HCT116 (cell line): ENCODE data around the gene LMNA. TPM values are rescaled to one million over a fixed set of nuclear protein-coding genes. Genes with fewer than 3 reads are reported as not detected.

Experiments used
- ATAC-seq: fragments of 200-7000 bp; cut with Tn5 transposase; 2 replicates; pipeline ENCODE4 v1.9.1; 2020; ENCODE audit warnings: mild to moderate bottlenecking, moderate library complexity
- BruUV-seq: library from RNA; stranded (reverse); fragments of 400-500 nt; replicated peaks from 2 replicates; lab custom pipeline; 2021; lab: Mats Ljungman, UMichigan
- CTCF ChIA-PET: fragments of 300-600 bp; sonication (Branson Sonifier 250); formaldehyde crosslinking; loops from one replicate; lab custom pipeline; 2021; ENCODE audit warnings: antibody characterized with exemption; lab: Charles Lee
- POLR2A ChIA-PET: fragments of 300-600, 350-600 bp; sonication (Branson Sonifier 250); formaldehyde crosslinking; loops from one replicate; lab custom pipeline; 2021; ENCODE audit warnings: antibody characterized with exemption; lab: Charles Lee
- RAD21 ChIA-PET, 2 experiments: fragments of 300-600 bp; sonication (Branson Sonifier 250); formaldehyde crosslinking; loops; one replicate each; lab custom pipeline; 2023; ENCODE audit warnings: low total read pairs in 2 of 2; ENCODE audit not compliant: uncharacterized antibody in 2 of 2, unreplicated experiment in 2 of 2, low non-redundant PET in 1 of 2; lab: Charles Lee
- DNase-seq: peaks from one replicate; pipeline ENCODE4 v3.0.0-alpha.2; 2010; ENCODE audit warnings: low read depth, low spot score
- H2AFZ ChIP-seq: fragments of 200-600 bp; shearing (Covaris generic), sonication (generic); 2 replicates; pipeline ENCODE4 v1.6.1; 2017; ENCODE audit warnings: low read depth, mixed run types, mixed read lengths, antibody characterized with exemption, low read length; ENCODE audit not compliant: poor library complexity, severe bottlenecking
- H3K27ac ChIP-seq: 2 replicates; pipeline ENCODE4 v1.5.1; 2012; ENCODE audit warnings: low read depth, low read length
- H3K27me3 ChIP-seq: fragments of 200-600 bp; sonication (generic); 2 replicates; pipeline ENCODE4 v1.6.1; 2016; ENCODE audit warnings: mixed run types, low read length, mixed read lengths; ENCODE audit not compliant: insufficient read depth
- H3K36me3 ChIP-seq, 2 experiments: fragments of 200-500 bp in 1 of 2; fragments of 200-600 bp in 1 of 2; sonication (Bioruptor generic) in 1 of 2; sonication (generic) in 1 of 2; 2 replicates each; pipeline versions ENCODE4 v1.5.1 to v1.6.1; 2014 to 2016; ENCODE audit warnings: low read length in 2 of 2, inconsistent platforms in 1 of 2, mixed read lengths in 1 of 2, mixed run types in 1 of 2; ENCODE audit not compliant: insufficient read depth in 2 of 2, control insufficient read depth in 1 of 2
- H3K4me1 ChIP-seq, 2 experiments: fragments of 200-600 bp in 1 of 2; sonication (generic) in 1 of 2; 2 replicates each; pipeline versions ENCODE4 v1.5.1 to v1.6.1; 2012 to 2017; ENCODE audit warnings: low read length in 2 of 2, inconsistent platforms in 1 of 2, mild to moderate bottlenecking in 1 of 2, mixed read lengths in 1 of 2, mixed run types in 1 of 2, moderate library complexity in 1 of 2; ENCODE audit not compliant: insufficient read depth in 2 of 2, control insufficient read depth in 1 of 2
- H3K4me2 ChIP-seq: fragments of 200-600 bp; sonication (generic); 2 replicates; pipeline ENCODE4 v1.6.1; 2017; ENCODE audit warnings: mixed run types, low read length, mixed read lengths
- H3K4me3 ChIP-seq, 2 experiments: fragments of 200-600 bp in 1 of 2; sonication (generic) in 1 of 2; replicated peaks in 1 of 2; 2 replicates each; pipeline ENCODE4 v1.5.1; 2011 to 2016; ENCODE audit warnings: low read length in 2 of 2, control low read depth in 1 of 2, low read depth in 1 of 2, mild to moderate bottlenecking in 1 of 2, mixed read lengths in 1 of 2, mixed run types in 1 of 2
- H3K79me2 ChIP-seq: fragments of 200-600 bp; sonication (generic); 2 replicates; pipeline ENCODE4 v1.6.1; 2017; ENCODE audit warnings: mild to moderate bottlenecking, mixed run types, low read length, moderate library complexity, mixed read lengths; ENCODE audit not compliant: insufficient read depth
- H3K9ac ChIP-seq: fragments of 200-600 bp; sonication (generic); 2 replicates; pipeline ENCODE4 v1.6.1; 2016; ENCODE audit warnings: low read length, mixed read lengths
- H3K9me2 ChIP-seq: fragments of 200-600 bp; sonication (generic), shearing (Covaris generic); 2 replicates; pipeline ENCODE4 v1.6.1; 2017; ENCODE audit warnings: mixed run types, mild to moderate bottlenecking, moderate library complexity; ENCODE audit not compliant: insufficient read depth
- H3K9me3 ChIP-seq, 2 experiments: fragments of 200-500 bp in 1 of 2; fragments of 200-600 bp in 1 of 2; sonication (Bioruptor generic) in 1 of 2; sonication (generic) in 1 of 2; 2 replicates each; pipeline ENCODE4 v1.6.1; 2014 to 2017; ENCODE audit warnings: low read length in 2 of 2, mixed read lengths in 2 of 2, inconsistent platforms in 1 of 2, low read depth in 1 of 2, mild to moderate bottlenecking in 1 of 2, mixed run types in 1 of 2, moderate library complexity in 1 of 2; ENCODE audit not compliant: control insufficient read depth in 1 of 2, insufficient read depth in 1 of 2
- H4K20me1 ChIP-seq: fragments of 200-600 bp; sonication (generic), shearing (Covaris generic); 2 replicates; pipeline ENCODE4 v1.6.1; 2017; ENCODE audit warnings: mixed run types, mild to moderate bottlenecking, moderate library complexity; ENCODE audit not compliant: insufficient read depth
- CTCF ChIP-seq, 3 experiments: fragments of 200-600 bp in 1 of 3; sonication (generic) in 1 of 3; IDR thresholded peaks in 2 of 3; conservative IDR thresholded peaks in 1 of 3; 2 replicates each; pipeline ENCODE4 v1.5.1; 2012 to 2017; ENCODE audit warnings: low read depth in 2 of 3, low read length in 2 of 3, antibody characterized with exemption in 1 of 3, borderline replicate concordance in 1 of 3, control low read depth in 1 of 3, mild to moderate bottlenecking in 1 of 3, mixed read lengths in 1 of 3, mixed run types in 1 of 3, moderate library complexity in 1 of 3; ENCODE audit not compliant: insufficient read depth in 1 of 3
- ELF1 ChIP-seq: IDR thresholded peaks from 2 replicates; pipeline ENCODE4 v1.6.1; 2012; ENCODE audit warnings: low read depth, borderline replicate concordance
- EZH2phosphoT487 ChIP-seq: fragments of 200-600 bp; IDR thresholded peaks from 2 replicates; pipeline ENCODE4 v1.6.1; 2018; ENCODE audit warnings: antibody characterized with exemption, borderline replicate concordance
- FOSL1 ChIP-seq: IDR thresholded peaks from 2 replicates; pipeline ENCODE4 v1.6.1; 2012; ENCODE audit warnings: low read depth
- POLR2A ChIP-seq: IDR thresholded peaks from 2 replicates; pipeline ENCODE4 v1.7.0; 2011; ENCODE audit warnings: borderline replicate concordance; ENCODE audit not compliant: insufficient read depth, insufficient read length; ENCODE audit errors: extremely low read depth
- RAD21 ChIP-seq: IDR thresholded peaks from 2 replicates; pipeline ENCODE4 v1.6.1; 2012; ENCODE audit warnings: low read depth, mild to moderate bottlenecking
- SIN3A ChIP-seq: IDR thresholded peaks from 2 replicates; pipeline ENCODE4 v1.6.1; 2012; ENCODE audit warnings: low read depth
- TCF7L2 ChIP-seq: IDR thresholded peaks from 2 replicates; pipeline ENCODE4 v1.7.0; 2011; ENCODE audit warnings: borderline replicate concordance, inconsistent platforms; ENCODE audit not compliant: insufficient read depth, insufficient read length; ENCODE audit errors: extremely low read depth
- YY1 ChIP-seq: IDR thresholded peaks from 2 replicates; pipeline ENCODE4 v1.6.1; 2011; ENCODE audit warnings: low read length, low read depth, moderate library complexity, mild to moderate bottlenecking; ENCODE audit not compliant: insufficient replicate concordance; ENCODE audit errors: extremely low read depth
- intact Hi-C: fragments of 100-400 bp; cut with micrococcal nuclease; formaldehyde crosslinking; loops from 2 replicates; pipeline ENCODE4 v1.10.0; 2022
- total RNA-seq: library from RNA; stranded (reverse); gene quantifications from one replicate; pipeline ENCODE4 v1.2.1, GENCODE V29; 2021; ENCODE audit not compliant: unreplicated experiment
- TF ChIP-seq, protein P1 (sequence below): IDR thresholded peaks from 2 replicates; pipeline ENCODE4 v1.6.1; 2012

LMNA gene
- total RNA-seq, 1 experiment from 2014 or later = 528 TPM

DNA sequence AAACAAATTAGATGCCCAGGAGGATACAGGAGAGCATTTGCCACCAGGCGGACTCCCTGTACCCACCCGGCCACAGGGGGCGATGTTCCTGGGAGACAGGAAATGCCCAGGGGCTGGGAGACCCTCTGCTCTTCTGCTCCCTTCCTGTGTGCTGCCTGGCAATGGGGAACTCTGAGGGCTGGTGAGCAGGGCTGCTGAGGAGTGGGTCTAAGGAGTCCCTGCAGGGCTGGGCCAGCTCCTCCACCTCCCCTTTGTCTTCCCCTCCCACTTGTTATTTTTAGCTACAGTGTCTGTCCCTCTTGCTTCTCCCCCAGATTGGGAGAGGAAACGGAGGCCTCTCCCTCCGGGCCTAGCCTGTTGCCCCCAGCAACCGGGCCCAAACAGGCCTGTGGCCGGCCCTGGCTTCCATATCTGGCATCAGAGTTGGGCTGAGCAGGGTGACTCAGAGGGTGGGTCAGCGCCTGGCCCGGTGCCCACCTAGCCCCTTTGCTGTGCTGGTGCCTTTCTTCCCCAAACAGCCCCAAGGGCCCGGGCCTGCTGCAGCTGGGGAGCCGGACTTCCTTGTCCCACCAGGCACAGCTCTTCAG lies 11.6 kb downstream of the LMNA start (continued):
- TF ChIP-seq, protein P1, sequence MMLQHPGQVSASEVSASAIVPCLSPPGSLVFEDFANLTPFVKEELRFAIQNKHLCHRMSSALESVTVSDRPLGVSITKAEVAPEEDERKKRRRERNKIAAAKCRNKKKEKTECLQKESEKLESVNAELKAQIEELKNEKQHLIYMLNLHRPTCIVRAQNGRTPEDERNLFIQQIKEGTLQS = no peak
- no peak for TF ChIP-seq FOSL1

- H2AFZ ChIP-seq = no peak overlapping the region
- CTCF ChIA-PET = interaction anchor here (0.7 to 8.4 kb wide), 8 partner anchors 10 to 235 kb away, joined by 3 to 189 read pairs (median 7); partner anchors contain the start of genes LMNA and MEX3A
- H3K4me3 ChIP-seq = peak overlapping the region; percentile 52
- POLR2A ChIA-PET = interaction anchor here (1.0 to 6.1 kb wide), 4 partner anchors 13 to 66 kb away, joined by 3 to 56 read pairs (median 27); partner anchors contain the start of genes LMNA and RAB25
- H3K79me2 ChIP-seq = peaks cover 98% of the 10 kb centered on the region
- H3K36me3 ChIP-seq = peaks cover 12 to 25% of the 10 kb centered on the region in 2 experiments
- RAD21 ChIA-PET = interaction anchor here (0.7 to 4.7 kb wide), 7 partner anchors 23 to 208 kb away, joined by 3 to 43 read pairs (median 3); no protein-coding TSS in a partner anchor
- no peaks in the 10 kb centered on the region for H3K27me3 ChIP-seq
- no peaks in the 10 kb centered on the region for H3K9me2 ChIP-seq
- peak overlapping the region; percentile 95 for H3K27ac ChIP-seq
- no peaks in the 10 kb centered on the region for H3K9me3 ChIP-seq
- peak; percentile 31 for TF ChIP-seq TCF7L2
- TF ChIP-seq SIN3A = no peak
- TF ChIP-seq ELF1 = no peak
- TF ChIP-seq YY1 = no peak
- no peak for TF ChIP-seq FOSL1
- TF ChIP-seq CTCF (IDR thresholded peaks at IDR 0.05 in 2 of 3, conservative IDR thresholded peaks at IDR 0.05 in 1 of 3; ENCODE audit: borderline replicate concordance in 1 of 3, insufficient read depth in 1 of 3, low read depth in 2 of 3, low read length in 2 of 3) = no peak
- TF ChIP-seq POLR2A = no peak
- TF ChIP-seq RAD21 = no peak
- TF ChIP-seq EZH2phosphoT487 = no peak
- DNase-seq (peak; percentile 70), ATAC-seq (peak; percentile 26)
- peak overlapping the region; percentile 90 for H3K4me2 ChIP-seq
- intact Hi-C loops = no loop called here
- BruUV-seq = no TSS peak
- H4K20me1 ChIP-seq = no peaks in the 10 kb centered on the region
- H3K4me1 ChIP-seq = peaks cover 67 to 91% of the 10 kb centered on the region in 2 experiments
- H3K9ac ChIP-seq = peak overlapping the region; percentile 75
Measured at GRCh38 chr1:156126630-156127534, 12.4 kb downstream of the LMNA start.
